ENCODE measurements around the gene MFRP.

GRCh38 chr11:119367661-119368120 lies 21.2 kb upstream of the MFRP start:
- TF ChIP-seq CTCF (IDR thresholded peaks at IDR 0.05; ENCODE audit: insufficient read depth, low read length, poor library complexity, severe bottlenecking) (no peak), EZH2phosphoT487 (conservative IDR thresholded peaks at IDR 0.05; ENCODE audit: low read length) (no peak)
